HG03039 (cell line): ENCODE measurements around the gene MINDY3.

ENCODE experiments used
- ATAC-seq: cut with Tn5 transposase; IDR thresholded peaks from one replicate; pipeline ENCODE4 v1.9.1; 2021; ENCODE audit warnings: mild to moderate bottlenecking, moderate library complexity; ENCODE audit not compliant: unreplicated experiment

Gene MINDY3

GRCh38 chr10:15739254-15739970 lies 120.9 kb downstream of the MINDY3 start:
- ATAC-seq, result no peak

- no peak for ATAC-seq
These were observed 121.9 kb downstream of the MINDY3 start for GRCh38 chr10:15738270-15738925.

- ATAC-seq, result no peak
These were observed 122.7 kb downstream of the MINDY3 start for GRCh38 chr10:15737656-15738055.

GRCh38 chr10:15735763-15736162 lies 124.5 kb downstream of the MINDY3 start:
- no peak for ATAC-seq

- no peak for ATAC-seq
These were observed 130.0 kb downstream of the MINDY3 start for GRCh38 chr10:15730341-15730740.

GRCh38 chr10:15729890-15730289 lies 130.4 kb downstream of the MINDY3 start:
- ATAC-seq, result no peak
